T-cell (primary cell): Measurements from ENCODE around the gene IFT43. TPM values are rescaled to one million over a fixed set of nuclear protein-coding genes. Genes with fewer than 3 reads are reported as not detected.

Source experiments
- ATAC-seq, 4 experiments: fragments of 200-7000 bp in 3 of 4; fragments of 150-1000 bp in 1 of 4; cut with Tn5 transposase; replicated peaks in 1 of 4; 1 replicate in 3 of 4; 2 replicates in 1 of 4; pipeline ENCODE4 v1.10.0; 2021; ENCODE audit warnings: moderate library complexity in 3 of 4, mild to moderate bottlenecking in 2 of 4, moderate number of reproducible peaks in 1 of 4
- CTCF ChIA-PET, 2 donors: fragments of 300-600 bp; sonication (Branson Sonifier 250); formaldehyde crosslinking; loops; one replicate each; lab custom pipeline; 2022; ENCODE audit warnings: antibody characterized with exemption in 2 of 2; lab: Charles Lee
- POLR2A ChIA-PET, 2 donors: fragments of 300-600 bp; sonication (Branson Sonifier 250); formaldehyde crosslinking; loops; one replicate each; lab custom pipeline; 2022; ENCODE audit warnings: antibody characterized with exemption in 2 of 2; lab: Charles Lee
- DNase-seq, 35 experiments: peaks; one replicate each; pipeline versions ENCODE4 v3.0.0 to v3.0.0-alpha.2; 2013 to 2023
- H3K27ac ChIP-seq: one replicate; pipeline ENCODE4 v1.5.1; 2013; ENCODE audit warnings: low read length
- H3K27me3 ChIP-seq, 2 experiments: replicated peaks in 1 of 2; 1 replicate in 1 of 2; 2 replicates in 1 of 2; pipeline versions ENCODE4 v1.6.1 to v1.7.0; 2013; ENCODE audit warnings: low read length in 1 of 2, mixed read lengths in 1 of 2; ENCODE audit not compliant: control insufficient read depth in 2 of 2, insufficient read depth in 2 of 2; ENCODE audit errors: extremely low read depth in 1 of 2
- H3K36me3 ChIP-seq, 2 donors: 1 replicate in 1 of 2; 2 replicates in 1 of 2; pipeline versions ENCODE4 v1.6.1 to v1.7.0; 2013; ENCODE audit warnings: low read length in 1 of 2; ENCODE audit not compliant: control insufficient read depth in 2 of 2, insufficient read depth in 1 of 2; ENCODE audit errors: extremely low read depth in 1 of 2
- H3K4me1 ChIP-seq, 2 experiments: 1 replicate in 1 of 2; 2 replicates in 1 of 2; pipeline versions ENCODE4 v1.6.1 to v1.7.0; 2013; ENCODE audit warnings: low read length in 2 of 2, mixed read lengths in 1 of 2; ENCODE audit not compliant: insufficient read depth in 2 of 2, control insufficient read depth in 1 of 2; ENCODE audit errors: extremely low read depth in 1 of 2
- H3K4me3 ChIP-seq, 2 donors: 1 replicate in 1 of 2; 2 replicates in 1 of 2; pipeline versions ENCODE4 v1.5.1 to v1.7.0; 2013; ENCODE audit warnings: mild to moderate bottlenecking in 2 of 2, low read length in 1 of 2, moderate library complexity in 1 of 2; ENCODE audit not compliant: control insufficient read depth in 1 of 2; ENCODE audit errors: extremely low read depth in 1 of 2
- H3K9me3 ChIP-seq: 2 replicates; pipeline ENCODE4 v1.7.0; 2013
- H3K27ac Mint-ChIP-seq, 2 donors: one replicate each; pipeline ENCODE4 v1.8.0; 2020 to 2021; ENCODE audit warnings: mild to moderate bottlenecking in 2 of 2, mixed read lengths in 2 of 2
- H3K27me3 Mint-ChIP-seq, 2 donors: one replicate each; pipeline ENCODE4 v1.8.0; 2021 to 2022; ENCODE audit warnings: mixed read lengths in 2 of 2
- H3K36me3 Mint-ChIP-seq: one replicate; pipeline ENCODE4 v1.8.0; 2021; ENCODE audit warnings: mixed read lengths
- H3K4me1 Mint-ChIP-seq, 3 donors: one replicate each; pipeline ENCODE4 v1.8.0; 2020 to 2022; ENCODE audit warnings: mixed read lengths in 3 of 3, mild to moderate bottlenecking in 1 of 3
- H3K4me3 Mint-ChIP-seq, 3 donors: one replicate each; pipeline ENCODE4 v1.8.0; 2020 to 2022; ENCODE audit warnings: mild to moderate bottlenecking in 3 of 3, mixed read lengths in 3 of 3, moderate library complexity in 3 of 3
- H3K9me3 Mint-ChIP-seq, 3 donors: one replicate each; pipeline ENCODE4 v1.8.0; 2020 to 2022; ENCODE audit warnings: mixed read lengths in 3 of 3
- WGBS: methylation state at CpG from one replicate; pipeline ENCODE4 v1.1.5; 2013; ENCODE audit warnings: missing lambda C conversion rate; ENCODE audit not compliant: insufficient coverage; 5-methylcytosine and 5-hydroxymethylcytosine counted together
- total RNA-seq, 35 experiments: library from RNA in 6 of 35; stranded (reverse) in 6 of 35; fragments of 120-200 nt in 1 of 35; gene quantifications; one replicate each; pipeline versions ENCODE4 v1.2.1 to v1.2.4 and lab custom pipeline; 2013 to 2026

Gene IFT43
- total RNA-seq, 5 donors from 2014 or later (not counting 1 experiment from before 2014, with no cell fraction given): 10.0 to 13.5 (median 11.9) TPM

DNA sequence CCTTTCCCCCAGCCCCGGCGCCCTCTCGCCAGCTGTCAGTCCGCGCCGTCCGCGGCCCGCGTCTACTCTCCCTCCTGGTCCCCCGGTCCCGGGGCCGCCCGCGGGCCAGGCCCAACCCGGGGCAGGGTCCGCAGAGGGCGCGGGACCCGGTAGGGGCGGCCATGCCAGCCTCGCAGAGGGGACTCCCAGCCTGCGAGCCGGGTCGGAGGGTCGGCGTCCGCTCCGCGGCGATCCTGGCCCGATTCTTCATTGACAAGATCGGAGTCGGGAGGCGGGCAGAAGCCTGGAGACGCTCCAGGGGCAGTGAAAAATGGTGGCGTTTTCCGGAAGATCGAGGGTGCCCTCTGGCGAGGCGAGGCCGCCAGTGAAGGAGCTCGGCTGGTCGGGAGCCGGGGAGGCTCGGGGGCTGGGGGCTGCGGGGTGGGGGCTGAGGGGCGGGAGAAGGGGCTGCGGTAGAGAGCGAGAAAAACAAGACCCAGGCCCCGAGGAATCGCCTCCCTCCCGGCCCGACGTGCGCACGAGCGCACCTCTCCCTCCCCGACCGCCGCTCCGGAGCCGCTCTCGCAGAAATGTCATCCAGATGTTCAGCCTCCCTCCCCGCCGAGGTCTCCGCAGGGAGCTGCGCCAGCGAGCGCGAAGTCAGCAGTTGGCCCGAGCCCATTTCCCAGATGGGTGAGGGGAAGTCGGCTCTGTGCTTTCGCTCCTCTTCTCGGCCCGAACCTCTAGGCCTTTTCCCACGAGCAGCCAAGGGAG is 3.1 kb upstream of the IFT43 start:
- POLR2A ChIA-PET: no interaction called here
- CTCF ChIA-PET: interaction anchor here (0.6 to 6.4 kb wide), 15 partner anchors 9 to 851 kb away, joined by 3 to 67 read pairs (median 4); partner anchors contain the start of genes ERG28 (in 1 of the 2) and TTLL5 (in 1 of the 2)
- Mint-ChIP-seq H3K27me3 (no peaks in the 10 kb centered on the region), H3K9me3 (no peaks in the 10 kb centered on the region), H3K4me1 (peaks cover 57 to 62% (median 57%) of the 10 kb centered on the region in 3 donors), H3K27ac (peak overlapping the region in 1 of 2 donors; percentile 87), H3K4me3 (peak overlapping the region; percentile 78 to 88 (median 80)), H3K36me3 (no peaks in the 10 kb centered on the region)
- Histone ChIP-seq H3K4me3 (peak overlapping the region; percentile 56 to 64), H3K27ac (peak overlapping the region; percentile 69), H3K36me3 (no peaks in the 10 kb centered on the region), H3K9me3 (no peaks in the 10 kb centered on the region), H3K27me3 (no peaks in the 10 kb centered on the region), H3K4me1 (peaks cover 3 to 49% of the 10 kb centered on the region in 2 experiments)
- 1% methylated on average over 51 of the region's 77 CpGs for WGBS
- DNase-seq (peak; percentile 41 to 87 (median 71)), ATAC-seq (peak; percentile 76 to 82 (median 78))

DNA sequence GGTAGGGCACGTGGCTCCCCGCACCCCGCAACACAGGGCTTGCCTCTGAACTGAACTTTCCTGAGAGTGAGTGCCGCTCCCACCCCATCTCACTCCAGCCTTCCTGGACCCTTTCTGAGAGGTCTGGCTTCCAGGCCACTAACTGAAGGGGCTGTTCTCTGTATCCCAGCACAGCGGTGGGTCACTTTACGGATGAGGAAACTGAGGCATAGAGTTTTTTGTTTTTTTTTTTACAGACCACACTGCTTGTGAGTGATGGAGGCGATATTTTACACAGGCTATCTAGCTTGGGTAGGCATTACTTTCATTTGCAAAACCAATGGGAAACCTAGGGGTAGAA is 2.6 kb upstream of the IFT43 start:
- no CpG with 5 or more reads among the region's 7 CpGs for WGBS
- Mint-ChIP-seq H3K4me3 (peak overlapping the region; percentile 78 to 88 (median 80)), H3K4me1 (peaks cover 56 to 59% (median 56%) of the 10 kb centered on the region in 3 donors), H3K36me3 (no peaks in the 10 kb centered on the region), H3K9me3 (no peaks in the 10 kb centered on the region), H3K27me3 (no peaks in the 10 kb centered on the region), H3K27ac (peak overlapping the region in 1 of 2 donors; percentile 52)
- ChIA-PET POLR2A (interaction anchor here in 1 of 2 donors (0.6 kb wide), 1 partner anchor 12 kb away, joined by 7 read pairs; no protein-coding TSS in a partner anchor), CTCF (interaction anchor here (0.6 to 6.4 kb wide), 13 partner anchors 8 to 406 kb away, joined by 3 to 67 read pairs (median 4); partner anchors contain the start of genes ERG28 (in 1 of the 2) and TTLL5 (in 1 of the 2))
- Histone ChIP-seq H3K27me3 (no peaks in the 10 kb centered on the region), H3K36me3 (no peaks in the 10 kb centered on the region), H3K4me3 (peak overlapping the region; percentile 56), H3K27ac (no peak overlapping the region), H3K9me3 (no peaks in the 10 kb centered on the region), H3K4me1 (peaks cover 3 to 49% of the 10 kb centered on the region in 2 experiments)
- peak in 1 of 4 experiments; percentile 1 for ATAC-seq
- DNase-seq: no peak

DNA sequence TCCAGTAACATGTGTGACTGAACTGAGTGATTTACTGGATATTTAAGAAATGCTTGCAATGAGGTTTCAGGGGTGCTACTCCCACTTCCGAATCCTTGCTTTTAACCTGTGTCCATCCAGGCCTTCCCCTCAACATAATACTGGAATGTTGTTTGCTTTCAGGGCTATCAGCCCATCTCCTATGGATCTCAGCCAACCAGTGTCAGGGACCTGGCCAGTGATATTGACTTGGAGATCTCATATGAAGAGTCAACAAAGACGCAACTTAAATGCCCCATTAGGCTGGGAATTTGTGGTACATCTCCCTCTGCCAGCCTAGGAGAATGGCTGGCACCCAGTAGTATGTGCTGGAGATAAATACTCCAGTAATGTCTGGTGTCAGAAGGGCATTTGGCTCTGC is 889 bp upstream of the IFT43 start:
- H3K36me3 Mint-ChIP-seq: peaks cover 4% of the 10 kb centered on the region
- no CpG with 5 or more reads among the region's 2 CpGs for WGBS
- ChIA-PET POLR2A (no interaction called here), CTCF (interaction anchor here (1.1 to 6.4 kb wide), 3 partner anchors 79 to 275 kb away, joined by 3 to 67 read pairs (median 6); no protein-coding TSS in a partner anchor)
- Histone ChIP-seq H3K4me1 (peaks cover 3 to 32% of the 10 kb centered on the region in 2 experiments), H3K27ac (no peak overlapping the region), H3K9me3 (no peaks in the 10 kb centered on the region), H3K36me3 (no peaks in the 10 kb centered on the region), H3K27me3 (no peaks in the 10 kb centered on the region), H3K4me3 (no peak overlapping the region)
- H3K27me3 Mint-ChIP-seq: no peaks in the 10 kb centered on the region
- peak overlapping the region; percentile 85 to 89 (median 87) for H3K4me3 Mint-ChIP-seq
- H3K27ac Mint-ChIP-seq: no peak overlapping the region
- no peaks in the 10 kb centered on the region for H3K9me3 Mint-ChIP-seq
- peaks cover 39 to 42% (median 39%) of the 10 kb centered on the region in 3 donors for H3K4me1 Mint-ChIP-seq
- ATAC-seq (no peak), DNase-seq (no peak)

DNA sequence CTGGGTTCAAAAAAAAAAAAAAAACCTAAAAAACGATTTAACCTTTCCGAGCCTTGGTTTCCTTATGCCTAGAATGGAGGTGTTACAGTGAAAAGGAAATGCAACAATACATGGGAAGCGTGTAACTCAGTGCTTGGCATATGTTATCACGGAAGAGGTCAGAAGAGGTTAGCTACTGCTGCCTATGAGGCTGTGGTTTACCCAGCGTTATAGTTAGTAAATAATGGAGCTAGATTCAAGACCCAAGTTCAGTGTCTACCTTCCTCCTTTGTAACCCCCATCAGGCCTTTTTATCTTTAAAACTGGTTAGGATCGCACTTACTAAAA is 839 bp downstream of the IFT43 start:
- Histone ChIP-seq H3K9me3 (no peaks in the 10 kb centered on the region), H3K27me3 (no peaks in the 10 kb centered on the region), H3K4me1 (peaks cover under 1 to 24% of the 10 kb centered on the region in 2 experiments), H3K36me3 (peaks cover 0 to 5% of the 10 kb centered on the region in 2 donors), H3K27ac (no peak overlapping the region), H3K4me3 (peak overlapping the region; percentile 74 to 77)
- no peaks in the 10 kb centered on the region for H3K27me3 Mint-ChIP-seq
- ChIA-PET POLR2A (no interaction called here), CTCF (interaction anchor here (0.6 to 6.4 kb wide), 5 partner anchors 80 to 1527 kb away, joined by 3 to 67 read pairs (median 3); no protein-coding TSS in a partner anchor)
- no peak for DNase-seq
- H3K9me3 Mint-ChIP-seq: no peaks in the 10 kb centered on the region
- H3K36me3 Mint-ChIP-seq: peaks cover 12% of the 10 kb centered on the region
- WGBS: no CpG with 5 or more reads among the region's 6 CpGs
- peak overlapping the region; percentile 85 to 89 (median 87) for H3K4me3 Mint-ChIP-seq
- no peak overlapping the region for H3K27ac Mint-ChIP-seq
- H3K4me1 Mint-ChIP-seq: peaks cover 24 to 26% (median 25%) of the 10 kb centered on the region in 3 donors
- no peak for ATAC-seq

DNA sequence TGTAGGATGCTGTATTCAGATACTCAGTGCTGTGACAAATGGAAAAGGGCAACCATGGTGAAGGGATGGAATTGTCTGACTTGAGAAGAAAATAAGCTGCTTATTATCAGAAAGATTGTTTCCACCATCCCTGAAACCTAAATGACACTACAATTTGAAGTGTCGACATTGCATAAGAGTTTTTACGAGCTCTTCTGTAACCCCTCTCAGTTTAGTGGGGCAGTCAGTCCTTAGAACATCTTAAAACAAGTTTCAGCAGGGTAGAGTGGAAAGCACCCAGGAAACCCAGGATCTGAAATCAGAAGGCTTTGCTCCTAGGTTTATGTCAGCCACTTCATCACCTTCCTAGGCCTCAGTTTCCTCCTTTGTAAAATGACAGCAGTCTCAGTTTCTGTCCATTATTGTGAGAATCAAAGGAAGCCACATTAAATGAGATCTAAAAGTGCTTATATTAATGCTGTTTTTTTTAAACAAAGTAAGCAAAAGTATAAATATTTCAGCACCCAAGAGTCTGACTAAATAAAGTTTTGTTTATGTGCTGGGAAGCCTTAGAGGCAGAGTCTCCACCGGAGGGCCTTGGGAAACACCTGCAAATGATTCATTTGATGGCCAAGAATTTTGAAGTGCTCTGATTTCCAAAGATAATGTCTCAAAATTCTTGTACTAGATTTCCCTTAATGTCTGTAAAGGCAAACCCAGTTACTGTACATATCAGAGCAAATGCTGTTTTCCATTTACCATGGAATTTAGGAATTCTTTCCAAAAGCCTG is 1.8 kb downstream of the IFT43 start:
- H3K4me1 Mint-ChIP-seq: peaks cover 18 to 20% (median 18%) of the 10 kb centered on the region in 3 donors
- POLR2A ChIA-PET: no interaction called here
- no peak overlapping the region for H3K27ac ChIP-seq
- peaks cover 0 to 9% of the 10 kb centered on the region in 2 donors for H3K36me3 ChIP-seq
- H3K9me3 Mint-ChIP-seq: no peaks in the 10 kb centered on the region
- peak overlapping the region in 2 of 3 donors; percentile 17 to 89 for H3K4me3 Mint-ChIP-seq
- no peaks in the 10 kb centered on the region for H3K27me3 ChIP-seq
- ATAC-seq: no peak
- no peak overlapping the region for H3K27ac Mint-ChIP-seq
- no peak for DNase-seq
- WGBS: 83% methylated on average over 1 of the region's 3 CpGs
- H3K27me3 Mint-ChIP-seq: no peaks in the 10 kb centered on the region
- no peaks in the 10 kb centered on the region for H3K9me3 ChIP-seq
- peaks cover 0 to 18% of the 10 kb centered on the region in 2 experiments for H3K4me1 ChIP-seq
- H3K4me3 ChIP-seq: no peak overlapping the region
- CTCF ChIA-PET: interaction anchor here in 1 of 2 donors (1.4 kb wide), 1 partner anchor 81 kb away, joined by 3 read pairs; no protein-coding TSS in a partner anchor
- peaks cover 20% of the 10 kb centered on the region for H3K36me3 Mint-ChIP-seq

DNA sequence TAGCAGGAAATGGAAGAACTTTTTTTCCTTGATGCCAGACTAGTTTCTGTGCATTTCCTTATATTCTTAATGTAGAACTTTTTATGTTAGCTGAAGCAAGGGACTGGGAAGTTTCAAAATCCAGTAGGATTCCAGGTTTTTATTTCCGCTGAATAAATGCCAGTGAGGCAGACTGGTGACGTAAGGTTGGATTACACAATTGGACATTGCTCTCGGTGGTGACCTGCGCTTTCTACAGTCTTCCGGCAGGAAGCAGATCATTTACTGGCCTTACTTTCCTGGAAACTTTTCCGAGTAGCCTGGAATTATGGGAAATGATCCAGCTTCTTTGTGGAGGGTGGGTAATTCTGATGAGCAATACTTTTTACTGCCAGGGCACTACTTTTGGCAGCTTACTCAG is 3.6 kb downstream of the IFT43 start:
- no peak overlapping the region for H3K4me3 Mint-ChIP-seq
- ATAC-seq: no peak
- CTCF ChIA-PET: no interaction called here

More for the DNA sequence above, 3.6 kb downstream of the IFT43 start:
- H3K27ac ChIP-seq: no peak overlapping the region
- H3K27me3 ChIP-seq: no peaks in the 10 kb centered on the region
- no peak overlapping the region for H3K4me3 ChIP-seq
- POLR2A ChIA-PET: no interaction called here
- H3K4me1 ChIP-seq: peaks cover 0 to 12% of the 10 kb centered on the region in 2 experiments
- no peak overlapping the region for H3K27ac Mint-ChIP-seq
- H3K9me3 Mint-ChIP-seq: no peaks in the 10 kb centered on the region
- H3K4me1 Mint-ChIP-seq: peaks cover 15 to 19% (median 18%) of the 10 kb centered on the region in 3 donors
- DNase-seq: no peak
- H3K27me3 Mint-ChIP-seq: no peaks in the 10 kb centered on the region
- 96% methylated on average over 5 of the region's 6 CpGs for WGBS
- peaks cover 0 to 9% of the 10 kb centered on the region in 2 donors for H3K36me3 ChIP-seq
- peaks cover 34% of the 10 kb centered on the region for H3K36me3 Mint-ChIP-seq
- H3K9me3 ChIP-seq: no peaks in the 10 kb centered on the region
